ENCODE results near the gene LRRC4C. TPM values are rescaled to one million over a fixed set of nuclear protein-coding genes. Genes with fewer than 3 reads are reported as not detected.

LRRC4C gene
- total RNA-seq, 1 donor from 2014 or later: 2.2 TPM

GRCh38 chr11:41307296-41308080 is 152.0 kb downstream of the LRRC4C start:
- Histone ChIP-seq H3K27me3 (no peaks in the 10 kb centered on the region), H3K27ac (no peak overlapping the region), H3K4me3 (no peak overlapping the region), H3K36me3 (no peaks in the 10 kb centered on the region), H3K4me1 (no peaks in the 10 kb centered on the region), H3K9me3 (no peaks in the 10 kb centered on the region)
- intact Hi-C loops (cut with DNase I): no loop called here
- DNase-seq (no peak), ATAC-seq (no peak)
- TF ChIP-seq CTCF (IDR thresholded peaks at IDR 0.05): no peak

GRCh38 chr11:41306431-41306830 is 153.0 kb downstream of the LRRC4C start:
- Histone ChIP-seq H3K4me3 (no peak overlapping the region), H3K27me3 (no peaks in the 10 kb centered on the region), H3K4me1 (no peaks in the 10 kb centered on the region), H3K36me3 (no peaks in the 10 kb centered on the region), H3K9me3 (no peaks in the 10 kb centered on the region), H3K27ac (no peak overlapping the region)
- ATAC-seq (no peak), DNase-seq (no peak)
- TF ChIP-seq CTCF (IDR thresholded peaks at IDR 0.05): no peak
- intact Hi-C loops (cut with DNase I): no loop called here

- ATAC-seq: no peak
- TF ChIP-seq CTCF (IDR thresholded peaks at IDR 0.05): no peak
- Histone ChIP-seq H3K4me1 (no peaks in the 10 kb centered on the region), H3K27me3 (no peaks in the 10 kb centered on the region), H3K36me3 (no peaks in the 10 kb centered on the region), H3K4me3 (no peak overlapping the region), H3K27ac (no peak overlapping the region), H3K9me3 (no peaks in the 10 kb centered on the region)
- no peak for DNase-seq
- intact Hi-C loops (cut with DNase I): no loop called here
Measured at GRCh38 chr11:41301023-41301422, 158.4 kb downstream of the LRRC4C start.

GRCh38 chr11:41289408-41289807 is 170.0 kb downstream of the LRRC4C start:
- ATAC-seq (no peak), DNase-seq (no peak)
- Histone ChIP-seq H3K27ac (no peak overlapping the region), H3K4me1 (no peaks in the 10 kb centered on the region), H3K36me3 (no peaks in the 10 kb centered on the region), H3K9me3 (no peaks in the 10 kb centered on the region), H3K27me3 (no peaks in the 10 kb centered on the region), H3K4me3 (no peak overlapping the region)
- intact Hi-C loops (cut with DNase I): no loop called here
- TF ChIP-seq CTCF (IDR thresholded peaks at IDR 0.05): no peak

- H3K9me3 ChIP-seq: no peaks in the 10 kb centered on the region
- H3K27ac ChIP-seq: no peak overlapping the region
- ATAC-seq: no peak
- H3K36me3 ChIP-seq: no peaks in the 10 kb centered on the region
- TF ChIP-seq CTCF (IDR thresholded peaks at IDR 0.05): no peak
- H3K4me3 ChIP-seq: no peak overlapping the region
- H3K27me3 ChIP-seq: no peaks in the 10 kb centered on the region
- no peak for DNase-seq
- no peaks in the 10 kb centered on the region for H3K4me1 ChIP-seq
- intact Hi-C loops (cut with DNase I): no loop called here
Measured at GRCh38 chr11:41286751-41287150, 172.7 kb downstream of the LRRC4C start.

All from upper lobe of right lung (tissue), 1 donor.